Heart left ventricle (tissue), 13 donors: ENCODE data around the gene DCTN5.

Experiments
- CTCF ChIP-seq, 12 donors: fragments of 200-600 bp; sonication (generic) in 4 of 12; IDR thresholded peaks; one replicate each; pipeline versions ENCODE4 v1.5.0 to v1.8.0; 2018 to 2022; ENCODE audit warnings: antibody characterized with exemption in 12 of 12, mild to moderate bottlenecking in 5 of 12
- POLR2A ChIP-seq, 2 donors: fragments of 450-650 bp; IDR thresholded peaks; one replicate each; pipeline ENCODE4 v1.6.1; 2017; ENCODE audit warnings: antibody characterized with exemption in 2 of 2, mild to moderate bottlenecking in 2 of 2, moderate library complexity in 2 of 2
- donor health status: ischemic (EF 13 %, LVEDD 7.1; RV severe dilation, severe dysfunction).
- donor health status: DM: no; HTN: yes; CAD: no.
- donor health status: DM: no; HTN: no; CAD: no.
- donor health status: ischemic (EF 25% LVEDD 6.9; RV normal size, moderate dysfunction).
- donor health status: ischemic (EF 25% LVEDD 5.7; RV mildly dilated, moderate dysfunction).
- donor health status: ischemic (EF 35%, LVEDD 5.7; RV mildly dilated, moderate dysfunction).
- donor health status: nonischemic (EF 11% LVEDD 7.7; RV severe dilation, severe dysfunction).
- donor health status: DM: yes; HTN: yes; CAD: no.
- donor health status: PGD.
- donor health status: ischemic (EF 29% LVEDD 5.4; RV normal size, mild dysfunction).
- donor health status: nonischemic (EF 23%, LVEDD 6.1; RV moderate dilation, normal function).

GRCh38 chr16:23716484-23716883 is 75.2 kb downstream of the DCTN5 start:
- TF ChIP-seq CTCF (IDR thresholded peaks at IDR 0.05) = no peak
- no peak for TF ChIP-seq POLR2A (IDR thresholded peaks at IDR 0.05)
